ENCODE results near the gene HRCT1. TPM values are rescaled to one million over a fixed set of nuclear protein-coding genes. Genes with fewer than 3 reads are reported as not detected.

Gene HRCT1
- total RNA-seq, 1 experiment from 2014 or later = not detected

DNA sequence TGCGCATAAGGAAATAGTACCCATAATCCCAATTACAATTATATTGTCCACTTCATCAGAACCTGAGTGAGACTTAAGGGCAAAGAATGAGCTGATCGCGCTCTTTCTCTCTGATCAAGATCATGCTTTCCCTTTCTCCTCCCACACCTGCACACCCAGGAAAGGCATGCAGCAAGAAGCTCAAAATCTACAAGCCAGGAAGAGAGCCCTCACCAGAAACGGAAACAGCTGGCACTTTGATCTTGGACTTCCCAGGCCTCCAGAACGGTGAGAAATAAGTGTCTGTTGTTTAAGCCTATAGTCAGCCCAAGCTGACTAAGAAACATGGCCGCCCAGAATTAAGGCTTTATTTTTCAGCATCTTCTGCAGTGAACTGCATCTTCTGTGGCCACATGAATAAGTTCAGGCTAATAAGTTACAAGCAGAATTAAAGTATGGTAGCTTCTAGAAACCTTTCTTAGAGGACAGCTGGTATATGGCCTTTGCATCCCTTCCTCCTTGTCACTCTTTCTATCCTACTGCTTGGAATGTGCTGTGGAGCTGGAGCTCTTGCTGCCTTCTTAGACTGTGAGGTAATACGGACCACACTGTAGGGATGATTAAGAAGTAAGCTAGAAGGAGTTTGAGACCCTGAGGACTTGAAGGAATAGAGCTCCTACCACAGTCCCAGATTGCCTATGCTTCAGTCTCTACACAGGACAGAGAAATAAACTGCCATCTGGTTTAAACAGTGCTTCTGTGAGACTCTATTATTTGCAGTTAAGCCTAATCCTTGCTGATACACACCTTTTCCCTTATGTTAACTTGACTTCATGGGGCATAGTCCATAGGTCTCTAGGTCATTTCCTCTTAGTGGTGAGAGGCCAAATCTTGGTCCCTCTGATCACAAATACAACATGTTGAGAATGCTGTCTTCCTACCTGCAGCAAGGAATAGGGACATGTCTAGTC lies 34.7 kb downstream of the HRCT1 start:
- DNase-seq (ENCODE audit: low spot score) = no peak

GRCh38 chr9:35942286-35942685 lies 36.3 kb downstream of the HRCT1 start:
- DNase-seq (ENCODE audit: low spot score) = no peak

DNA sequence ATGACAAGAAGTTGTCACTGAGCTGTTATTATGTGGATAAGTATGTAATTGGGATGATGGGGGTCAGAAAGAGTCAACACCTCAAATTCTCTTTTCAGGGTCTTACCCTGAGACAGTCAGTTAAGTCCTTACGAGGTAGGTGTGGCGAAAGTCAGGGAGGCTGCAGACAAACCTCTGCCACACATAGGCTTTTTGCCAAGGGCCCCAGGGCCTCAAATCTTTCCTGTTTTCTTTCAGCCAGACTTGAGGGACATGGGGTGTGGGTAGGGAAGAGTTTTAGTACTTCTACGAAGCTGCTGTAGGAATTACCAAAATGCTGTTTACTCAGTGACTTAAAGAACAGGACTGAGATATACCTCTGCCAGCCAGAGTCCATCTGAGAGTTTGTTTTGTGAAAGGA lies 38.2 kb downstream of the HRCT1 start:
- DNase-seq (ENCODE audit: low spot score) = no peak

DNA sequence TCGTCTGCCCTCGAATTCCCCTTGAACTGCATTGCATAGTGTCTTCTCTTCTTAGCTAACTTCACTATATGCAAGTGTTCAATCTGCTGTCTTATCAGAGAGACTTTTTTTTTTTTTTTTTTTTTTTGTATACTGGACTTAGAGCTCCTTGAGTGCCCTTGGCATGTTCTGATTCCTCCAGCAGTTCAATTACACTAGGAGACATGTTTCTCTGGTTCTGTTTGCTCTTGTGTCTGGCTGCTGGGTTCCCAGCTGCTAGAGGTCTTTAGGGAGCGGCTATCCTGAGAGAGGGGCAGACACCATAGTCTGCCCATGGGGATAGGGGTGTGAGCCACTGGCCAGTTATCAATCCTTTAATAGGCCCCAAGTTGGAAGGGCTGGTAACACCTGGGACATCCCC lies 38.8 kb downstream of the HRCT1 start:
- DNase-seq (ENCODE audit: low spot score) = no peak

DNA sequence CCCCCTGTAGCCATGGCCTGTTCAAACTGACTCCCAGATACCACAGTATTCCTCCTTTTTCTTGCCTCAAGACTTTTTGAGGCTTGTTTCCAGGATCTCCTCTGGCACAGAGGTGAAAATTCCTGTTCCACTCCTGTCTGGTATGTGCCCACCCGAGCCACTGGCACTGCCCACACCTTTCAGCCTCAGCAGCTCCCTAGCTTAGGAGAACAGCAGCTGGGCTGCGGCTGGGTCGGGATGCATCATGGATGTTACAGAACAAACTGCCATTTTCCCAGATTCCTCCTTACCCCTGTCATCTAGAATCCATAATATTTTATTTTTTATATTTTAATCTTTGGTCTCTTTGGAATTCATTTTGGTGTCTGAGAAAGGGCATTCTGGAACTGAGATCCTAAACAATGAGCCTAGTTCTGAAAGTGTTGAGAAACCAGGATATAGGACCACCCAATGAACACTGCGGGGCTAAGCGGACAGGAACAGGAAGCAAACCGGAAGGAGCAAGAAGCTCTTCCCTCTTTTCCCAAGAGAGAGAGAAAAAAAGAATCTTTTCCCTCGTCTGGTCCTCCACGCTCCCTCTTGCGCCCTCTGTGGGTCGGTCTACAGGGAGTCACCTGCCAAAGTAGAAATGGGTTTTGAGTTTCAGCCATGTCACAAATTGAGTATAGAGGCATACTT lies 39.5 kb downstream of the HRCT1 start:
- peak; percentile 97 for DNase-seq (ENCODE audit: low spot score)

DNA sequence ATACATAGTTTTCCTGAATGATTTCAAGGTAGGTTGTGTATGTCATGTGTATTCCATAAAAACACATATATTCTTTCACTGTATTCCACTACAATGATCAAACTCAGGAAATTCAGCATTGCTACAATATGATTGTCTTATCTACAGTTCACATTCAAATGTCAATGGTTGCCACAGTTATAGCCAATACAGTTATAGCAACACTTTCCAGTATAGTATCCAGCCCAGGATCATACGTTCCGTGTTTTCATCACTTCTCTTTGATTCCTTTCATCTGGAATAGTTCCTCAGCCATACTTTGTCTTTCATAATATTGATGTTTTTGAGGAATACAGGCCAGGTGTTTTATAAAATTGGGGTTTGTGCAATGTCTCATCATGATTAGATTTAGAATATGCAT lies 42.4 kb downstream of the HRCT1 start:
- no peak for DNase-seq (ENCODE audit: low spot score)

DNA sequence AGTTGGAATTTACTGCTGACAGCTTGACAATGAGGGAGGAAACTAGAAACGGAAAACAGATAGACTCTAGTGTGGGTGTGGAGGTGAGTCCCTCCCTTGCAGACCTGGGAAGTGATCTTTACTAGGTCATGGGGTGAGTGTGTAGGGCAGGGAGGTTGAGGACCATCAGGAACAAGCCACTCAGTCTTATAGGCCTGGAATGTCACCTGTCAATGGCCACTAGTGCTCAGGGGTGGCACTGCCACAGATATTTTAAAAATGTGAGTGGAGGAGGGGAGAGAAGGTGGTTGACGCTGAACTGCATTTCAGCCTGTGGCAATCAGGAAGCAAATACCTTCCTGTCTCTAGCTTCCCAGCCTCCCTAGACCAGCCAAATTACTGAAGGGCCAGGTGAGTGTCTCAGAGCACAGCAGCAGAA lies 42.9 kb downstream of the HRCT1 start:
- no peak for DNase-seq (ENCODE audit: low spot score)

- no peak for DNase-seq (ENCODE audit: low spot score)
Measured at GRCh38 chr9:35951736-35952135, 45.7 kb downstream of the HRCT1 start.

DNA sequence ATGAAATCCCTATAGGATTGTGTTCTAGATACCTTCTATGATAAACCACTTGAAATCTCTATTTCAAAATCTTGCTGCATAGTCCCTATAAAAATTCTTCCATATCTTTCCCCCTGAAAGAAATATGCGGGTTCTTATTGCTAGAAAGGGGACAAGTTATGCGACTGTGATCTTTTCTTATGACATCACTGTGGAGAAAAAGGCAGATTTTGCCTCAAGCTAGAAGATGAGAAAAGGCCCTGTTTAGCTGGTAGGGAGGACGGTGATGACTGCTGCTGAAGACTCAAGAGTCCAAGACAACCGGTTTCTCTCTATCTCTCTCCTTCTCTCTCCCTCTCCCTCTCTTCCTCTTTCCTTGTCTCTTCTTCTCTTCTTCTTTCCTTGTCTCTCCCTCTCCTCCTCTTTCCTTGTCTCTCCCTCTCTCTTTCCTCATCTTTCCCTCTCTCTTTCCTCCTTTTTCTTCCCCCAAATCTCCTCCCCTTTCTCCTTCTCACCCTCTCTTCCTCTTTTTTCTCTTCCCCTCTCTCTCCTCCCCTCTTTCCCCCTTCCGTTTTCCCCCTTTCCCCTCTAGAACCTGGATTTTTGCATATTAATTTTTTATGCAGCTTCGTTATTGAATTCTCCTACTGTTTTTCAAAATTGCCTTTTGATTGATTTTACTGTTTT lies 46.7 kb downstream of the HRCT1 start:
- DNase-seq (ENCODE audit: low spot score) = no peak

- DNase-seq (ENCODE audit: low spot score) = peak; percentile 84
Measured at GRCh38 chr9:35954942-35955546, 49.0 kb downstream of the HRCT1 start.

DNA sequence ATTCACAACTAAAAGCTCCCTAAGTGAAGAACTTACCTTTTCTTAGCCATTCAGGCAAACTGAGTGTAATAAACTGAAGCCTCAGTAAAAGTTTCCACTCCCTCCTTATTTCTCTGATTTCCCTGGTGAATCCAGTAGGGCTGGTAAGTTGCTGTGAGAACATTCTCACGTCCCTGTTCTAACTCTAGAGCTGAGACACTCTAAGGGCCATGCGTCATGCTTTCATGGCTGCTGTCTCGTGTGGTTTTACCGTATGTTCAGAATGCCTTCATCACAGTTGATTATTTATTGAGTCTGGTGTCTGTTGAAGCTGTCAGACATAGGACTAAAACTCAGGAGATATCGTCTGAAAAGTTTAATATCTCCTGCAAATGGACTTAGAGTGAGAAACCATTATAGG lies 50.6 kb downstream of the HRCT1 start:
- no peak for DNase-seq (ENCODE audit: low spot score)

Other genes starting within 250 kb of the HRCT1 start
- 4,639 and 15,849 TPM in 2 replicates for gene RMRP, start 248.2 kb upstream of the HRCT1 start, total RNA-seq (2014; rRNA removed; shearing (Covaris generic))
- gene CCDC107, start 247.9 kb upstream of the HRCT1 start, total RNA-seq (2014; rRNA removed; shearing (Covaris generic)) = 6.3 and 7.9 TPM in 2 replicates
- 16.9 and 44.9 TPM in 2 replicates for gene ARHGEF39, start 241.0 kb upstream of the HRCT1 start, total RNA-seq (2014; rRNA removed; shearing (Covaris generic))
- gene CA9, start 232.3 kb upstream of the HRCT1 start, total RNA-seq (2014; rRNA removed; shearing (Covaris generic)) = 1.3 and 2.1 TPM in 2 replicates
- gene TPM2, start 216.3 kb upstream of the HRCT1 start, total RNA-seq (2014; rRNA removed; shearing (Covaris generic)) = 2.7 and 3.9 TPM in 2 replicates
- 71.2 and 95.8 TPM in 2 replicates for gene TLN1, start 174.0 kb upstream of the HRCT1 start, total RNA-seq (2014; rRNA removed; shearing (Covaris generic))
- 115 and 121 TPM in 2 replicates for gene CREB3, start 173.5 kb upstream of the HRCT1 start, total RNA-seq (2014; rRNA removed; shearing (Covaris generic))
- gene GBA2, start 157.0 kb upstream of the HRCT1 start, total RNA-seq (2014; rRNA removed; shearing (Covaris generic)) = 16.9 and 21.5 TPM in 2 replicates
- 16.4 and 18.6 TPM in 2 replicates for gene RGP1, start 156.9 kb upstream of the HRCT1 start, total RNA-seq (2014; rRNA removed; shearing (Covaris generic))
- gene MSMP, start 151.9 kb upstream of the HRCT1 start, total RNA-seq (2014; rRNA removed; shearing (Covaris generic)) = not detected in 2 replicates
- gene NPR2, start 114.6 kb upstream of the HRCT1 start, total RNA-seq (2014; rRNA removed; shearing (Covaris generic)) = 0.25 and 2.9 TPM in 2 replicates
- 0.99 TPM in 2 replicates for gene SPAG8, start 93.9 kb upstream of the HRCT1 start, total RNA-seq (2014; rRNA removed; shearing (Covaris generic))
- gene HINT2, start 91.2 kb upstream of the HRCT1 start, total RNA-seq (2014; rRNA removed; shearing (Covaris generic)) = 88.2 and 95.4 TPM in 2 replicates
- not detected in 2 replicates for gene FAM221B, start 77.5 kb upstream of the HRCT1 start, total RNA-seq (2014; rRNA removed; shearing (Covaris generic))
- gene TMEM8B, start 77.0 kb upstream of the HRCT1 start, total RNA-seq (2014; rRNA removed; shearing (Covaris generic)) = 2.1 and 4.2 TPM in 2 replicates
- not detected in 2 replicates for gene OR13J1, start 35.8 kb upstream of the HRCT1 start, total RNA-seq (2014; rRNA removed; shearing (Covaris generic))
- gene SPAAR, start 3.3 kb downstream of the HRCT1 start, total RNA-seq (2014; rRNA removed; shearing (Covaris generic)) = 0.12 and 0.27 TPM in 2 replicates
- gene OR2S2, start 52.0 kb downstream of the HRCT1 start, total RNA-seq (2014; rRNA removed; shearing (Covaris generic)) = not detected in 2 replicates
- gene RECK, start 130.7 kb downstream of the HRCT1 start, total RNA-seq (2014; rRNA removed; shearing (Covaris generic)) = 14.3 and 16.7 TPM in 2 replicates
- gene GLIPR2, start 230.5 kb downstream of the HRCT1 start, total RNA-seq (2014; rRNA removed; shearing (Covaris generic)) = 5.5 and 9.7 TPM in 2 replicates